Activated CD4-positive, alpha-beta T cell treated with anti-CD3 and anti-CD28 coated beads for 1 hour (primary cell): ENCODE results near the gene CCDC33.

Experiments used
- DNase-seq: peaks from one replicate; pipeline ENCODE4 v3.0.0-alpha.2; 2020

CCDC33 gene

GRCh38 chr15:74233373-74233772 lies 2.8 kb upstream of the CCDC33 start:
- no peak for DNase-seq

- no peak for DNase-seq
Measured at GRCh38 chr15:74233851-74234597, 2.1 kb upstream of the CCDC33 start.

DNA sequence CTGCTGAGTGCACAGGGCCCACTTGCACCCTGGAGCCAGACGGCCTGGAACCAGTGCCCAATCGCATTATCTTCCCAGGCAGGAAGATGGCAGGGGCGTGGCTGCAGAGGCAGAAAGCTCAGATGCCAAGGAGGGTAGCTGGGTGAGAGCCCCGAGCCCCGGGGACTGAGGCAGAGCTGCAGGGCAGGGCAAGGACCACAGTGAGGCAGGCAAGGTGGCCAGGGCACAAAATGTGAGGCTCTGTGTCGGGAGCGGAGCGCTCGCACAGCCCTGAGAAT lies 1.6 kb upstream of the CCDC33 start:
- DNase-seq: no peak

GRCh38 chr15:74239051-74239705 lies 3.1 kb downstream of the CCDC33 start:
- DNase-seq: no peak

- no peak for DNase-seq
Measured at GRCh38 chr15:74240002-74240568, 4.0 kb downstream of the CCDC33 start.

GRCh38 chr15:74240897-74241614 lies 4.9 kb downstream of the CCDC33 start:
- no peak for DNase-seq

DNA sequence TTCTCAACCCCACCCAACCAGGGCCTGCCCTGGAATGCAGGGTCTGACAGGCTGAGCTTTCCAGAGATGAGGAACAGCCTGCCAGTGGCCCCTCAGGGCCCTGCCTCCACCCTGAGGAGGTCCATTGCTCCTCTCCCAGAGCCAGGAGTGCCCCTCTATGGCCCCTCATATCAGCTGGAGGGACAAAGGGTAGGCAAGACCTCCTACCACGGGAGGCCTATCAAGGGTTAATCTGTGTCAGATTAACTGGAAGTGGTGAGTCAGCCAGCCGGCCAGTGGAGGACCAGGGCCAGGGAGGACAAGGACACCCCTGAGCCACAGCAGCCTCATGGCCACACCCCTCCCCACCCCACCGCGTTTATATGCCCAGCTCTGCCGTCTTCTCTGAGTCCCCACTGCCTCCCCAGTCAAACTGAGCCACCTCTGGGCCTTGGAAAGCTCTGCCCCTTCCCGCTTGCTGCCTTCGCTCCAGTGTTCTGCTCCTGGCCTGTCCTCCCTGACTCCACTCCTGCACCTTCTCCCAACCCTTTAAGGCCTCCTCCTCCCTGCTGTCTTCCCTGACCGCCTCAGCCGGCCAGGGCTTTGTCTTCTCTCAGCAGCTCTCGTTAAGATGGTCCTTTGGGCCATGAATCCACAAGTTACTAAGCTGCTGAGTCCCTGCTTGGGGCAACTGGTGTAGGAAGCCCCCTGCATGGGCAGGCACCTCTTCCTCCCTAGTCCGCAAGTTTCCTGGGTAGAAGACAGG lies 6.5 kb downstream of the CCDC33 start:
- no peak for DNase-seq

- DNase-seq: no peak
Measured at GRCh38 chr15:74243431-74243830, 7.3 kb downstream of the CCDC33 start.

DNA sequence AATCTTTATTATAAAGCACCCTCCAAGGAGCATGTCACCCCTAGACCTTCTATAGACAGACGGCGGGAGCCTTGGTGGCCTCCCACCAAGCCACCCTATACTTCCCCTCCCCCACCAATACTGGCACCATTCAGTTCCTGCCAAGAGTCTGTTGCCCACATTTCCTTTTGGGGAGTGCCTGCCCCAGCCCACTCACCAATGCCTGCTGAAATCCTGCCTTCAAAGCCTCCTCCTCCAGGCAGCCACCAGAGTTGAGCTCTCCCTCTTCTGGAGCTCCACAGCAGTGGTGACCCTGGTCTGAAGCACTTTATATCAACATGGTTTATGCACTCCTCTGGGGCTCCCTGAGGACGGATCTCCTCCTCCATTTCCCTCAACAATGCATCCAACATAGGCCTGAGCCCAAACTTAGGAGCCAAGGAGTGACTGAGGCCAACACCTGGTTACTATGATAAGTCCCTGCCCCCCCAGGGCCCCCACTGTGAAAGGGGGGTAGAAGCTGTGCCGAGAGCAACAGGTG lies 8.8 kb downstream of the CCDC33 start:
- DNase-seq: no peak

GRCh38 chr15:74245342-74245931 lies 9.3 kb downstream of the CCDC33 start:
- no peak for DNase-seq

DNA sequence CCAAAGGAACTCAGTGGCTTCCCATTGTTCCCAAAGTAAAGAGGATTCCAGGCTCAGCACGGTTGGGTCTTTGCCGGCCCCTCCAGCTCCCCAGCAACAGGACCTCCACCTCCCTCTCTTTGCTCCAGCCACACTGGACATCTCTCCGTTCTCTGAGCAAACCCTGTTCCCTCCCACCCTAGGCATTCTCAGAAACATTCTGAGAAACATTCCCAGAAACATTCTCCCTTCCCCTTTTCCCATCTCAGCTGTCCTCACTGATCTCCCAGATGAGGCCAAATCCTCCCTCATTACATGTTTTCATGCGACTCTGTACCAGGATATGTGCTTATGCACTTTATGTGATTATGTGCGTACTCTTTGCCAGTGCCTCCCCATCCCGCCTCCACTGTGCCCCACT lies 14.1 kb downstream of the CCDC33 start:
- DNase-seq: no peak

- DNase-seq: no peak
Measured at GRCh38 chr15:74251131-74251811, 15.1 kb downstream of the CCDC33 start.

- DNase-seq: no peak
Measured at GRCh38 chr15:74252291-74252690, 16.2 kb downstream of the CCDC33 start.

DNA sequence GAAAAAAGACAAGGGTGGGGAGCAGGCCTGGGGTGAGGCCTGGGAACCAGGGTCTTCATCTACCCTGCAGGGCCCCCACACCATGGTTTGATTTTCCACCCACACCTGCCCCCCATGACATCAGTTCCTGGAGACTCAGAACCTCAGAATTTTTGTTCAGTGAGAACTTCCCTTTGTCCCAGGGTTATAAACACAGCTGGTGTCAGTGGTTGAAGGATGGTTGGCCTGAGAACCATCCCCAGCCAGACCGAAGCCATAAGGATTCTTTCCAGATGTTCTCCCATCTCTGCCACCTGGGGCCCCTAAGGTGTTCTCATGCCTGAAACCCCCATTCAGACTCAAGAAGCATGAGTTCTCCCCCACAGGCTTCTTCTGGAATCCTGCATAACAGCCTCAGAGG lies 16.6 kb downstream of the CCDC33 start:
- DNase-seq: no peak

DNA sequence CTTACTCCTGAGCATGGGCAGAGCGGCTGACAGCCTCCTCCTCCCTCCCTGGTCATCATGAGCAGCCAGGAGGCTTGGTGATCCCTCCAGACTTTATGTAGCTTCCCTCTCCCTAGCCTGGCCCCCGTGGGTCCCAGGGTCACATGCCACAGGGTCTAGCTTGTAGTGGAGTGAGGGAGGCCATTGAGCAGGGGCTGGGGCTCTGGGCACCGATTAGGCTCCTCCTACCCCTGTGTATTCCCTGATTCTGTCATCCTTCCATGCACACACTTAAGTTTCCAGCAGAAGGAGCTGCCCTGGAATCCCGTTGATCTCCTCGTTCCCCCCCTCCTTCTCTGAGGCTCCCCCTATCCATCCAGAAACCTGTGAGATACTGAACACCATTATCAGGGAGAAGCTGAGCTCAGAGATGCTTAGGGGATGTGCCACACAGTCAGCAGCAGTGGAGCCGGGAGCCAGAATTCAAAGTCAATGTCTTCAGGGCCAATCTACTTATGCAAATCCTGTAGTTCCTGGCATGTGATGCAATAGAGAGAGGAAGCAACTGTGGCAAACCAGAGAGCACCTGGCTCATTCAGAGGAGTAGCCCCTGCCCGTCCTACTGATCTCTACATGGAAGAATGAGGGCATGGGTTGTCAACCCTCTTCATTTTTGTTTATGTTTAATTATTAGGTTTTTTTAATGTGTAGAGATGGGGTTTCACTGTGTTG lies 17.2 kb downstream of the CCDC33 start:
- DNase-seq: no peak

- no peak for DNase-seq
Measured at GRCh38 chr15:74257105-74257504, 21.0 kb downstream of the CCDC33 start.

GRCh38 chr15:74257623-74258022 lies 21.5 kb downstream of the CCDC33 start:
- no peak for DNase-seq

GRCh38 chr15:74258456-74259291 lies 22.5 kb downstream of the CCDC33 start:
- DNase-seq: no peak

DNA sequence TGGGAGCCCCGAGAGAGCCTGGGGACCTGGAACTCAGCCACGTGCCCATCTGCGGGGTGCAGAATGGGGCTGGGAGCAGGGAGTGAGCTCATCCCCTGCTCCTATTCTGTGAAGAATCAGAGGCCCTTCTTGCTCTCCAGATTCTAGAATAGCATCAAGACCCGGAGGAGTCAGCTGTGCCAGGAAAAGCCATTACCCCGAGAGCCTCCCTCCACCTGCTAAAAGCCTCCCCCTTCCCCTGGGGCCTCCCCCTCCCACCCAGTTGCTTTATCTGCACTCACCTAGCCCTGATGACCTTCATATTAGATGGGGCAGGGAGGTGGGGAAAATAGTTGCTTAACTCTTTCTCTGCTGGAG lies 23.1 kb downstream of the CCDC33 start:
- no peak for DNase-seq

DNA sequence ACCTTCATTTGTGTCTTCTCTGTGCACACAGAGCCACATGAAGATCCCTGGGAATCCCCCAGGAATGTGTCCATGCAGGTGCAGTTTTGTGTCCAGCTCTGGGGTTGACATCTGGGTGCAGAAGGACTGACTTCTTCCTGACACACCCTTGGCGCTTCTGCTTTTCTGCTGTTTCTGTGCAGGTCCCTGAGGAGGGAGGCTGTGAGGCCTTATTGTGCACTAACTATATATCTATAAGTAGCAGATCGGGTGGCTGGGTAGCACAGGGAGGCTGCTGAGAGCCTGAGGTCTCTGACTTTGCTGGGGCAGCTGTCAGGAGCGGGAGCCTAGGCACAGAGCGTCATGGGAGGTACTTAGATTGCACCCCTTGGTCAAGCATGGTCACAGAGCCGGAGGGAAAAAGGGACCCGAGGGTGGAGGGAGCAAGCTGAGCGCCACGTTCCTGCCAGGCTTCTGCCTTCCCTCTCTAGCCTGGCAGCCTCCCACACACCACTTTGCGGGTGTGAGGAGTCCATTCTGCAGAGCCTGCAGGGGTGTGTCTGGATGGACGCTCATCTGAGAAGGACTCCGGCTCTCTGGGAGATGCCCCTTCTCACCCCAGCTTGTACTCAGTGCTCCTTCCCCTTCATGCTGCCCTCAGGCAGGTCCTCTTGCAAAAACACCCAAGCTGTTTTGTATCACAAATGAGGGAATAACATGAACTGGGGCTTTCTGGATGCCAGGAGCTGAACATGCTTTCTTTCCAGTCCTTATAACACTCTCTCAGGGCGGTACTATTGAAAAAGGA lies 23.9 kb downstream of the CCDC33 start:
- no peak for DNase-seq
